Calu3 (cell line): ENCODE data around the gene COL5A2. TPM values are rescaled to one million over a fixed set of nuclear protein-coding genes. Genes with fewer than 3 reads are reported as not detected.

ENCODE experiments used
- BruUV-seq: library from RNA; stranded (reverse); fragments of 400-500 nt; replicated peaks from 2 replicates; lab custom pipeline; 2021; lab: Mats Ljungman, UMichigan
- CTCF ChIA-PET: fragments of 300-600 bp; sonication (Branson Sonifier 250); formaldehyde crosslinking; loops from one replicate; lab custom pipeline; 2022; ENCODE audit warnings: antibody characterized with exemption; lab: Charles Lee
- DNase-seq: peaks from one replicate; pipeline ENCODE4 v3.0.0; 2022
- H3K27ac Mint-ChIP-seq: one replicate; pipeline ENCODE4 v1.8.0; 2022; ENCODE audit warnings: mixed read lengths; ENCODE audit not compliant: unreplicated experiment
- H3K27me3 Mint-ChIP-seq: one replicate; pipeline ENCODE4 v1.8.0; 2022; ENCODE audit warnings: mixed read lengths; ENCODE audit not compliant: unreplicated experiment
- H3K36me3 Mint-ChIP-seq: one replicate; pipeline ENCODE4 v1.8.0; 2022; ENCODE audit warnings: mild to moderate bottlenecking, moderate library complexity, mixed read lengths; ENCODE audit not compliant: insufficient read depth, unreplicated experiment
- H3K4me1 Mint-ChIP-seq: one replicate; pipeline ENCODE4 v1.8.0; 2022; ENCODE audit warnings: mild to moderate bottlenecking, low read depth, mixed read lengths; ENCODE audit not compliant: unreplicated experiment
- H3K4me3 Mint-ChIP-seq: one replicate; pipeline ENCODE4 v1.8.0; 2022; ENCODE audit warnings: mild to moderate bottlenecking, low read depth, moderate library complexity, mixed read lengths; ENCODE audit not compliant: unreplicated experiment
- H3K9me3 Mint-ChIP-seq: one replicate; pipeline ENCODE4 v1.8.0; 2022; ENCODE audit warnings: low read depth, mixed read lengths; ENCODE audit not compliant: unreplicated experiment
- CTCF ChIP-seq: fragments of 200-600 bp; IDR thresholded peaks from one replicate; pipeline ENCODE4 v1.8.0; 2022; ENCODE audit warnings: antibody characterized with exemption; ENCODE audit not compliant: unreplicated experiment
- intact Hi-C: fragments of 100-400 bp; cut with micrococcal nuclease; formaldehyde crosslinking; loops from one replicate; pipeline ENCODE4 v1.10.0; 2022; ENCODE audit not compliant: unreplicated experiment
- total RNA-seq: library from RNA; stranded (reverse); gene quantifications from 2 replicates; pipeline ENCODE4 v1.2.3, GENCODE V29; 2022

Gene COL5A2
- total RNA-seq, 1 experiment from 2014 or later = 1.1 TPM

- intact Hi-C loops = no loop called here
- Mint-ChIP-seq H3K4me1 (no peaks in the 10 kb centered on the region), H3K27me3 (no peaks in the 10 kb centered on the region), H3K9me3 (no peaks in the 10 kb centered on the region), H3K27ac (no peak overlapping the region), H3K36me3 (no peaks in the 10 kb centered on the region), H3K4me3 (no peak overlapping the region)
- no peak for DNase-seq
- no TSS peak for BruUV-seq
- CTCF ChIA-PET = no interaction called here
- no peak for TF ChIP-seq CTCF
Observed at GRCh38 chr2:189082376-189082975, 97.1 kb downstream of the COL5A2 start.

DNA sequence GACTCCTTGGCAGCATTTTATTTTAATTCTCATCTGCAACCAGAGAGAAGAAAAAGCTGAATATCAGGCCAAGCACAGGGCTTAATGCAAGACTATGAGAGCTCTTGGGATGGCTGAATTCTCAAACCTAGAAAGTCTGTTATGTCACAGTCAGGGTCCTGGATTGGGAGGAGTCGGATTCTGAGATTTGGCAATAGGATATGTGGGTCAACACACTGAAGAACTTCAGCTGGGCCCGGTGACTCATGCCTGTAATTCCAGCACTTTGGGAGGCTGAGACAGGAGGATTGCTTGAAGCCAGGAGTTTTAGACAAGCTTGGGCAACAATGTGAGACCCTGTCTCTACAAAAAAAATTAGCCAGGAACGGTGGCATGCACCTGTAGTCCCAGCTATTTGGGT is 103.0 kb downstream of the COL5A2 start:
- TF ChIP-seq CTCF = no peak
- CTCF ChIA-PET = no interaction called here
- Mint-ChIP-seq H3K36me3 (no peaks in the 10 kb centered on the region), H3K9me3 (no peaks in the 10 kb centered on the region), H3K27ac (no peak overlapping the region), H3K4me3 (no peak overlapping the region), H3K27me3 (no peaks in the 10 kb centered on the region), H3K4me1 (no peaks in the 10 kb centered on the region)
- intact Hi-C loops = no loop called here
- no peak for DNase-seq
- BruUV-seq = no TSS peak

GRCh38 chr2:189076120-189076519 is 103.4 kb downstream of the COL5A2 start:
- BruUV-seq = no TSS peak
- Mint-ChIP-seq H3K36me3 (no peaks in the 10 kb centered on the region), H3K9me3 (no peaks in the 10 kb centered on the region), H3K4me3 (no peak overlapping the region), H3K27me3 (no peaks in the 10 kb centered on the region), H3K27ac (no peak overlapping the region), H3K4me1 (no peaks in the 10 kb centered on the region)
- TF ChIP-seq CTCF = no peak
- CTCF ChIA-PET = no interaction called here
- no peak for DNase-seq
- intact Hi-C loops = no loop called here

DNA sequence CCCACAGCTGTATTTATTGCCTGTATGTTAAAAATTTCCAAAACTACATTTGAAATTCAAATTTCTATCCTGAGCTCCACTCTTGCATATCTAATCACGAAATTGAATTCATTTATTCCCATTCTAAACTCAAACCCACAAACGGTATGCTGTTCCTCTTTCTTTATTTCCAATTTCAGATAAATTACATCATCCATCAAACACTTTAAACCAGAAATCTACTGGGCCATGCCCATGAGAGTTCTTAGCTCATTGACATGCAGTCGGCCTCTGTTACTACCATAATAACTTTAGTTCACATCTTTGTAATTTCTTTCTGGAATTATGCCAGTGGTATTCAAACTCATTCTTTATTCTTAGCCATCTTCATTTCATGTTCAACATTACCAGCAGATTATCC is 105.1 kb downstream of the COL5A2 start:
- H3K27ac Mint-ChIP-seq = no peak overlapping the region
- CTCF ChIA-PET = interaction anchor here (1.0 kb wide), 1 partner anchor 50 kb away, joined by 3 read pairs; no protein-coding TSS in a partner anchor
- BruUV-seq = no TSS peak
- H3K9me3 Mint-ChIP-seq = no peaks in the 10 kb centered on the region
- no peak for TF ChIP-seq CTCF
- intact Hi-C loops = no loop called here
- H3K36me3 Mint-ChIP-seq = no peaks in the 10 kb centered on the region
- H3K4me1 Mint-ChIP-seq = no peaks in the 10 kb centered on the region
- H3K27me3 Mint-ChIP-seq = no peaks in the 10 kb centered on the region
- DNase-seq = no peak
- H3K4me3 Mint-ChIP-seq = no peak overlapping the region
